ENCODE data around the gene C6orf132. TPM values are rescaled to one million over a fixed set of nuclear protein-coding genes. Genes with fewer than 3 reads are reported as not detected.

The C6orf132 gene
- total RNA-seq, 3 donors from 2014 or later: 22.2 to 67.6 (median 57.6) TPM

- no peak overlapping the region for H3K4me3 ChIP-seq
- peaks cover 21% of the 10 kb centered on the region for H3K4me1 ChIP-seq (ENCODE audit: low read depth)
- DNase-seq (no peak), ATAC-seq (no peak)
- TF ChIP-seq CTCF (IDR thresholded peaks at IDR 0.05): no peak
- intact Hi-C loops (cut with DNase I, micrococcal nuclease): no loop called here
- H3K36me3 ChIP-seq (ENCODE audit: low read depth): no peaks in the 10 kb centered on the region
- H3K9me3 ChIP-seq: no peaks in the 10 kb centered on the region
Observed at GRCh38 chr6:42133926-42134325, 8.5 kb downstream of the C6orf132 start.

- intact Hi-C loops (cut with DNase I, micrococcal nuclease): no loop called here
- Histone ChIP-seq H3K4me3 (no peak overlapping the region), H3K9me3 (no peaks in the 10 kb centered on the region), H3K4me1 (ENCODE audit: low read depth) (peaks cover 5% of the 10 kb centered on the region), H3K36me3 (ENCODE audit: low read depth) (no peaks in the 10 kb centered on the region)
- DNase-seq (no peak), ATAC-seq (no peak)
- TF ChIP-seq CTCF (IDR thresholded peaks at IDR 0.05): no peak
Observed at GRCh38 chr6:42131531-42131930, 10.9 kb downstream of the C6orf132 start.

GRCh38 chr6:42129360-42129676 lies 13.1 kb downstream of the C6orf132 start:
- ATAC-seq: no peak
- DNase-seq: no peak
- Histone ChIP-seq H3K4me1 (ENCODE audit: low read depth) (no peaks in the 10 kb centered on the region), H3K9me3 (no peaks in the 10 kb centered on the region), H3K36me3 (ENCODE audit: low read depth) (no peaks in the 10 kb centered on the region), H3K4me3 (no peak overlapping the region)
- intact Hi-C loops (cut with DNase I, micrococcal nuclease): no loop called here
- TF ChIP-seq CTCF (IDR thresholded peaks at IDR 0.05): no peak

- H3K4me1 ChIP-seq (ENCODE audit: low read depth): no peaks in the 10 kb centered on the region
- H3K4me3 ChIP-seq: no peak overlapping the region
- DNase-seq (no peak), ATAC-seq (no peak)
- no peak for TF ChIP-seq CTCF (IDR thresholded peaks at IDR 0.05)
- H3K9me3 ChIP-seq: no peaks in the 10 kb centered on the region
- H3K36me3 ChIP-seq (ENCODE audit: low read depth): no peaks in the 10 kb centered on the region
- intact Hi-C loops (cut with DNase I, micrococcal nuclease): no loop called here
Observed at GRCh38 chr6:42128460-42129359, 13.7 kb downstream of the C6orf132 start.

GRCh38 chr6:42125663-42126062 lies 16.8 kb downstream of the C6orf132 start:
- Histone ChIP-seq H3K4me1 (ENCODE audit: low read depth) (peaks cover 15% of the 10 kb centered on the region), H3K4me3 (no peak overlapping the region), H3K9me3 (no peaks in the 10 kb centered on the region), H3K36me3 (ENCODE audit: low read depth) (no peaks in the 10 kb centered on the region)
- ATAC-seq (no peak), DNase-seq (no peak)
- intact Hi-C loops (cut with DNase I, micrococcal nuclease): no loop called here
- no peak for TF ChIP-seq CTCF (IDR thresholded peaks at IDR 0.05)

All from mucosa of descending colon (tissue), 3 donors.